NK-92 (cell line): ENCODE measurements around the gene TSNAX.
A peak's percentile ranks its signal among the peaks of the same experiment; 100 is the strongest.
"Not testable (repeated sequence)": the region's sequence is repeated elsewhere in the genome, so short reads cannot be mapped to it uniquely, and the experiment has no call there.

Experiments used
- DNase-seq: peaks from one replicate; lab custom pipeline; 2025; ENCODE audit not compliant: unreplicated experiment; lab: John Stamatoyannopoulos, UW

Gene TSNAX, protein sequence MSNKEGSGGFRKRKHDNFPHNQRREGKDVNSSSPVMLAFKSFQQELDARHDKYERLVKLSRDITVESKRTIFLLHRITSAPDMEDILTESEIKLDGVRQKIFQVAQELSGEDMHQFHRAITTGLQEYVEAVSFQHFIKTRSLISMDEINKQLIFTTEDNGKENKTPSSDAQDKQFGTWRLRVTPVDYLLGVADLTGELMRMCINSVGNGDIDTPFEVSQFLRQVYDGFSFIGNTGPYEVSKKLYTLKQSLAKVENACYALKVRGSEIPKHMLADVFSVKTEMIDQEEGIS

DNA sequence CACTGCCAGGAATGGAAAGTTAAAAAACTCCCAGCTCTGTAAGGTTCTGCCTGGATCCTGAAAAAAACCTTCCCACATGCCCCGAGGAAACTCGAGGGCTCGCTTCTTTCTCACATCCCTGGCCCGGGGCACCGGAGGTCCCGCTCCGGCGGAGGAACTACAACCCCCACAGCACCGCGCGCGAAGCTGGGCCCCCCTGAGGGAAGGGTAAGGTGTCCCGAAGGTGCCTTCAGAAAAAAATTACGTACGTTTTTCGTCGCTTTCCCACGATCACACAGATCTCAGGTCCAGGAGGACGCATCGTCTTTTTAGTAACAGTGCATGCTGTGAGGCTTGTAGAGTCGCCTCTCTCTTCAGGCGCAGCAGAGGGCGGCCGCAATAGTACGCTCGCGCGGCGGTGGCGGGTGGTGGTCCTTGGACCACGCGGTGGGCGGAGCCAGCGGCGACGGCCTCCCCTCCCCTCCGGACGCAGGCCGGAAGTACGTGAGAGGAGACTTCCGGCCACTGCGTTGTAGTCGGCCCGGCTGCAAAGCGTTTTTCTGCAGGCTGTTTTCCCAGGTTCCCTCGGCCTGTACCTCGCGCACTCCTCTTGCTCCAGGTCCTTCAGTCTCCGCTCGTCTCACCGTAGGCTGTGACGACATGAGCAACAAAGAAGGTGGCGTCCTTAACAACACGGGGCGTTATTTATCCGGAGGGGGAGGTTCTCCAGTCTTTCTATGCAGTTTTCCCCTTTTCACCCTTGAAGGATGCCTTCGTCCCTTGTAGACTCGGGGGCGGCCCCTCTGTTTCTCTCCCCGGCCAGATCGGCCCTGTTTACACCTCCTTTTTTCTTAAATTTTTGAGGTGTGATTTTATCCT lies at the start of gene TSNAX:
TSS of gene TSNAX (plus strand) at position 498 of the 858 bp plus-strand sequence. CDS start at position 640, 142 bp downstream.
- peak; percentile 30 for DNase-seq

DNA sequence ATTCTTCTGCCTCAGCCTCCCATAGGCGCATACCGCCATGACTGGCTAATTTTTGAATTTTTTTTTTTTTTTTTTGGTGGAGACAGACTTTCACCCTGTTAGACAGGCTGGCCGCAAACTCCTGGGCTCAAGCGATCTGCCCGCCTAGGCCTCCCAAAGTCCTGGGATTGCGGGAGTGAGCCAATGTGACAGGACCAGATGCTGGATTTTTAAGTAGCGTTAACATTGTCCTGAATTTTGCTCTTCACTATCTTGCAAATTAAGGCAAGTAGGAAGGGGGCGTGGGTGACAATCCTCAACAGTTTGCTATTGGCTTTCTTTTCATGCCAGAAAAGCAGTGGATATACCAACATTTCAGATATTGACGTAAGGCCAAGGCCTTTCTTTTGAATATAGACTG lies 49.7 kb upstream of the TSNAX start:
- DNase-seq, result no peak

DNA sequence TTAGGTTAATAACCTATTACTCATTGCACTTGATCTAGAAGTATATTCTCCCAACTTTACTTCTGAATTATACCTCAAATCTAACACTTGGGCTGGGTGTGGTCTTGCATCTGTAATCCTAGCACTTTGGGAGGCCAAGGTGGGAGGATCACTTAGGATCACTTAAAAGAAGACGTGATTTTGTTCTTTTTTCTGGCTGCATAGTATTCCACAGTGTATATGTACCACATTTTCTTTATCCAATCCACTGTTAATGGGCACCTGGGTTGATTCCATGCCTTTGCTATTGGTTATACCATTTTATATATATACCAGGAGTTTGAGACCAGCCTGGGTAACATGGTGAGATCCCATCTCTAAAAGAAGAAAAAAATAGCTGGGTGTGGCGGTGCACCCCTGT lies 48.5 kb upstream of the TSNAX start:
- no peak for DNase-seq

- DNase-seq, result no peak
Measured at GRCh38 chr1:231481289-231481688, 47.2 kb upstream of the TSNAX start.

DNA sequence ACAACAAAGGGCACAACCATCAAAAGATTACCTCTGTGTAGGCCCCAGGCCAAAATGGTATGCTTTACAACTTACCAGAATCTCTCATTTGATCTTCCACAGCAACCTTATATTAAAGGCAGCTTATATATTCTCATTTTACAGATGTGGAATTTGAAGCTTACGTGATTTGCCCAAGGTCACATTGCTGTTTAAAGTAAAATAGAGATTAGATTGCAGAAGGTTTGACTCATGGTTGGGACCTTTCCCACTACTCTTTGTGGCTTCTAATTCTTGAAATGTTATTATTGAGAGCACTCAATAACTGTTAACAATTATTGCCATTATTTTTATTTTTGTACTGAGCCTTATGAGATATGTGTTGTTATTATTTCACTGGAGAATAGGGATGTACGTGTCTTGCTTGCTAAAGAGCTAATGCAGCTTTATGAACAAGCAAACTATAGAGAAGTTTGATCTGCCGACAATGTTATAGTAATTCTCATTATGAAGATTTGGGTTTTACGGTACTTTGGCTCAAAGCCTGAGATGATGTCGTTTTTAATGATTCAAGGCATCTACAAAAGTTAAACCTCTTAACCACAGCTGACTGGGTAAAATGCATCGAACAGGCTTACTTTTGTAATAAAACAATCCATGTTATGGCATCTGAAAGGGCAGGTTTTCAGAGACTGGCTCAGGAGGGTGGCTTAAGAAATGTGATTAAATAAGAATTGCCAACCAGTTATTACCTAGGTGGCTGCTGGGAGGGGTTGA lies 43.3 kb upstream of the TSNAX start:
- DNase-seq, result no peak

DNA sequence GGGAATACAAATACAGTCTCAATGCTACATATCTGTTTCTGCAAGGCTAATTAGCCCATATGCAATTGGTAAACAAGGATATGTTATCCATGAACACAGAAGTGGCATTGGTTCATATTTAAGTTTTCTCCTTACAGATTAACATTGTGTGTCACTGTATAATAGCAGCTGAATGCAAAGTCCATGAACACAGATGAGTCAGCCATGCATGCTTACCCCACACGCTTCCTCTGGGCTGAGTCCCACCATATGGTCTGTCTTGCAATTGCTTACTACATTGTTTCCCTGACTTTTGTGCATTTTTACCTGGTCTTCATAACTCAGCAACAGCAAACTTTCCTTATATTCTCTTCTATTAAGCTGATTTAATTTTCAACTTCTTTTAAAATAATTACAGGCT lies 41.5 kb upstream of the TSNAX start:
- DNase-seq, result no peak

DNA sequence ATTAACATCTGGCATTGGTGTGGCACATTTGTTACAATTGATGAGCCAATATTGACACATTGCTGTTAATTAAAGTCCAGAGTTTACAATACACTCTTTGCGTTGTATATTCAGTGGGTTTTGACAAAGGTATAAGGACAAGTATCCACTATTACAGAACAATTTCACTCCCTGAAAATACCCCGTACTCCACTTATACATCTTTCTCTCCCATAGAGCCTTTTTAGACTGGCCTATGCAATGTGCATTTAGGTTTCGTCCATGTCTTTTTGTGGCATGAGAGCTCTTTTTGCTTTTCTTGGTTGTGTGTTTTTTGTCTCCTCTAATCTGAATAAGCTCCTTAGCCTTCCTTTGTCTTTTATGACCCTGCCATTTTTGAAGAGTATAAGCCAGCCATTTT lies 40.6 kb upstream of the TSNAX start:
- DNase-seq, result no peak

GRCh38 chr1:231493421-231494185 lies 34.9 kb upstream of the TSNAX start:
- DNase-seq, result no peak

DNA sequence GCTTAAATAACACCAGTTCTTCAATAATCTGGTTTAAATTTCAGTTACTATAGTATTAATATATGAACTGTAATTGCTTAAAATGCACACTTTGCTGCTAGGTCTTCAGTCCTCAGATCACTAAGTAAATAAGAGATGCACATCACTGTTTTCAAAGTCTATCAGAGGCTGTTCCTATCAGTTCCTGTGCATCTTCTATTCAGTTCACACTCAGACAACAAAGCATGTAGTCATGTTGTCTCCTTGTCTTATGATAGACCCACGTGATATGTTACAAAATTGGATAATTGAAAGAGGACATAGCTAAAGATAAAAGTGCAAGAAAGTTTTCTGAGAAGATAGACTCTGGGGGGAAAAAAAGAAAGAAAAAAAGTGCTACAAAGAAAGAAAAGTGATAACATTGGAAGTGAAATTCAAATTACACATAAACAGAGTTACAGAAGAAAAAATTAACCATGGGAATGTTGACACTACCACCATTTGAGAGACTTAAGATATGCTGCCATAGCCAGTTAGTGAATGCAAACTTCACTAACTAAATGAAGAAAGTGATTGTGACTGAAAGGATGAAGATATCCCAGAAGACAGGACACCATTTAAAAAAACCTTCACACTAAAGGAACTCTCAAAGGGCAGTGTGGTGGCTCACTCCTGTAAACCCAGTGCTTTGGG lies 33.9 kb upstream of the TSNAX start:
- DNase-seq, result no peak

DNA sequence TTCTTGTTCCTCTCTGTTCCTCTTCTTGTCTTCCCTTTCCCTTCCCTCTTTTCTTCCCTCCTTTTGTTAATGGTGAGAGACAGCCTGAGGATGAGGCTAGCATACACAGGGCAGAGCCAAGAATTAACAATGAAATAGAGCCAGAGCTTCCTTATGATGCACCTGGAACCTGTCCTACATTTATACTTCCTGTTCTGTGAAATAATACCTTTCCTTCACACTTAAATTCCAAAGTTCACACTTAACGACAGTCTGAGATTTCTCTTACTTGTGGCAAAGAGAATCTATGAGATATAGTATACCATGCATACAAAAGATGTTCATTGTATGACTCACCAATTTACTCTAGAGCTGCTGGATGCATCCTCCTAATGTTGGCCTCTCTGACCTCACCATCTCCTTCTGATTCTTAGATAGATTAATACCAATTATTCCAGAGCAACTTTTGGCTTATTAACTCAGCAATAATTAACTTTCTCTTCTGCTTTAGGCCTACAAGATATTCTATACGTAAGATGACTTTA lies 30.8 kb upstream of the TSNAX start:
- no peak for DNase-seq

- no peak for DNase-seq
Measured at GRCh38 chr1:231499148-231499763, 29.2 kb upstream of the TSNAX start.

DNA sequence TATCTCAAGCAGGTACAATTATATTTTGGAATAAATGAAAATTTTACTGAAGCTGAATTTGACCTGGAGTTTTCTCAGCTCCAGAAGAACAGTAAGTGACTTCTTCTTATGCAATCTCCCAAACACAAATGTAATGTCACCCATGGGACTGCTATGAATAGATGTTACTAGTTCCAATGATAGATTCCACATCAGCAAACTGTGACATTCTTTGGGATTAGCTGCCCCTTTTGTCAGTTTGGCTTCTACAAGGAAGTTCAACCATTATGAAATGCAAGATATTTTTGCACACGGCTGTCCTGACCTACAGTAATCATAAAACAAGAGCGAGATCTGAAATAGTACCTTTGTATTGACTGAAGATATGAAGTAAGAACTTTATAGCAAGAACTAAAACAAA lies 27.8 kb upstream of the TSNAX start:
- no peak for DNase-seq

- not testable (repeated sequence) for DNase-seq
Measured at GRCh38 chr1:231503168-231503567, 25.3 kb upstream of the TSNAX start.

DNA sequence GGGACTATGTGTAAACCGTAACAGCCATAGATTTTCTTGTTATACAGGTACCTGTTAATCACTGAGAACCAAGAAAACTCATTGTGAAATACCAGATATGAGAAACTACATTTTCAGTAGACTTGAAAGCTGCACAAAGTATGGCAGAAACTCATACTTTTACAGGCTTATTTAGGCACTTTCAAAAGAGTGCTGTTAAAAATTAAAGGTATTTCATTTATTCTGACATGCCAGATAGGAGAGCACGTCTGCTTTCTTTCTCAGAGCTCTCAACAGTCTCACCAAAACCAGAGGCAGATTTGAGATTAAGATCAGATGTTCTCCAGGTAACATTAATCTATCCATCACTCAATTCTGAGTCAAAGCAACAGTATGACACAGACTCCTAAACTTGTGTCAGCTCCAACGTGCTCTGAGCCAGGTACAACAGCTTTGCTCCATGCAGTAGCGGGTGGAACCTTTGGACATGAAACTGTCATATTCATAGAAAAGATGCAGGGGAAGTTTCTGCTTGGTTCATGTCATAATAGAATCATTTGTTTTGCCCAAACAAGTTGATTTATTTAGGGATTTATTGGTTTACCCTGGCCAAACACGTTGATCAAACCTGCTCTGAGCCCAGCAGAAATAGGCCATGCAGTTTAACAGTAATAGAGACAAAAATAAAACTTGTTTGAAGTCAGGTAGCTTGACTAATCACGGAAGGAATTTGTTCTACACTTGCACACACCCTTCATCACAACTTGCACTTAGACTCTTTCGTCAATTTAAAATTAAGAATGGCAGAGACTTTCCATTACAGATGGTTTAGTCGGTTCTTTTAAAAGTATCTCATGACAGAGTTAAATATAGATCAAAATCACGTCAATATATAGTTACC lies 20.8 kb upstream of the TSNAX start:
- no peak for DNase-seq

DNA sequence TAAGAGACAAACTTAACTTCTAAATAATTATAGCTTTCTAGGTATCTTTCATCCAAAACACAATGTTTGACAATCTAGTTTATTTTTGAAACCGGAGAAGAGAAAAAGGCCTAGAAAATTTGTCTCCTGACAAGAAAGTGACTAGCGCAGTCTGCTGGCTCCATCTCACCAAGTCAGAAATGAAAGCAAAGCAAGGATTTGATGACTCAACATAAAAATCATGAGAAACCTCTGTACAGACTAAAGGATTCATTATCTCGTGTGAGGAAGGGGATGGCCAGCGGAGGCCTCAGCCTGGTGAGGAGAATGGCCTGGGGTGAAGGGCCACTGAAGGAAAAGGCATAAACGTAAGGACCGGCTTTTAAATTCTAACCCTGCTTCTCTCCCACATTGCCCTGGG lies 20.0 kb upstream of the TSNAX start:
- no peak for DNase-seq

- no peak for DNase-seq
Measured at GRCh38 chr1:231508941-231509340, 19.5 kb upstream of the TSNAX start.

GRCh38 chr1:231512147-231512698 lies 16.2 kb upstream of the TSNAX start:
- DNase-seq, result no peak

GRCh38 chr1:231515748-231516147 lies 12.7 kb upstream of the TSNAX start:
- no peak for DNase-seq
